GM12878 (cell line): Measurements from ENCODE around the gene GANAB. TPM values are rescaled to one million over a fixed set of nuclear protein-coding genes. Genes with fewer than 3 reads are reported as not detected.

Source experiments
- BMI1 ChIP-seq: fragments of 450-650 bp; IDR thresholded peaks from 2 replicates; pipeline ENCODE4 v1.6.1; 2016; ENCODE audit warnings: mild to moderate bottlenecking, moderate library complexity, borderline replicate concordance
- GATAD2B ChIP-seq: fragments of 450-650 bp; conservative IDR thresholded peaks from 2 replicates; pipeline ENCODE4 v1.6.1; 2017; ENCODE audit warnings: low read depth, mild to moderate bottlenecking, moderate library complexity
- KLF5 ChIP-seq: fragments of 450-650 bp; IDR thresholded peaks from 2 replicates; pipeline ENCODE4 v1.6.1; 2014; ENCODE audit warnings: mild to moderate bottlenecking; ENCODE audit not compliant: partially characterized antibody
- NR2C2 ChIP-seq: IDR thresholded peaks from 2 replicates; pipeline ENCODE4 v1.6.1; 2011; ENCODE audit warnings: borderline replicate concordance, low read depth; ENCODE audit not compliant: control insufficient read depth, insufficient read length
- POU2F2 ChIP-seq: IDR thresholded peaks from 3 replicates; pipeline ENCODE4 v1.6.1; 2011; ENCODE audit warnings: low read depth, mild to moderate bottlenecking, low read length, borderline replicate concordance
- RAD51 ChIP-seq: fragments of 450-650 bp; IDR thresholded peaks from 2 replicates; pipeline ENCODE4 v1.6.1; 2016; ENCODE audit warnings: moderate library complexity, mild to moderate bottlenecking, inconsistent platforms
- SRF ChIP-seq, 2 experiments: IDR thresholded peaks; 2 replicates each; pipeline ENCODE4 v1.6.1; 2011; ENCODE audit warnings: low read depth in 2 of 2, low read length in 2 of 2, mild to moderate bottlenecking in 1 of 2, moderate library complexity in 1 of 2
- STAT1 ChIP-seq: fragments of 450-650 bp; conservative IDR thresholded peaks from 2 replicates; pipeline ENCODE4 v1.6.1; 2014; ENCODE audit warnings: antibody characterized with exemption, mild to moderate bottlenecking
- TCF7 ChIP-seq: IDR thresholded peaks from 2 replicates; pipeline ENCODE4 v1.6.1; 2014; ENCODE audit warnings: antibody characterized with exemption, borderline replicate concordance
- ZNF274 ChIP-seq: IDR thresholded peaks from one replicate; pipeline ENCODE4 v1.8.0; 2011; ENCODE audit not compliant: insufficient read length, insufficient read depth
- polyA plus RNA-seq, 11 experiments: library from polyadenylated mRNA; depleted of rRNA in 4 of 11; unstranded in 6 of 11; stranded (reverse) in 5 of 11; fragments of >200 nt; fragmentation: Nextera tagmentation in 4 of 11; fragmentation: Illumina TruSeq in 1 of 11; extraction: Ambion mirVana in 4 of 11; extraction: Trizol in 1 of 11; gene quantifications; 1 replicate in 1 of 11; 2 replicates in 10 of 11; pipeline versions ENCODE4 v1.2.1 to v1.2.3, GENCODE V29; 2011 to 2016; ENCODE audit warnings: inconsistent platforms in 2 of 11, missing spikeins in 2 of 11, low read depth in 1 of 11
- total RNA-seq, 4 experiments: library from RNA; depleted of rRNA in 3 of 4; stranded (reverse); fragments of >200 nt in 3 of 4; fragmentation: Illumina TruSeq in 1 of 4; extraction: Trizol in 1 of 4; gene quantifications; 2 replicates each; pipeline versions ENCODE4 v1.2.1 to v1.2.3, GENCODE V29; 2013 to 2021
- TF ChIP-seq, protein P1 (sequence below): fragments of 150-350 bp; IDR thresholded peaks from 2 replicates; pipeline ENCODE4 v1.6.1; 2014; ENCODE audit warnings: mild to moderate bottlenecking, low read depth, low read length
- TF ChIP-seq, protein P2 (sequence below): fragments of 150-350 bp; IDR thresholded peaks from 2 replicates; pipeline ENCODE4 v1.6.1; 2016; ENCODE audit warnings: low read depth, low read length
- TF ChIP-seq, protein P3 (sequence below): fragments of 450-650 bp; IDR thresholded peaks from 2 replicates; pipeline ENCODE4 v1.6.1; 2016; ENCODE audit warnings: mild to moderate bottlenecking, moderate library complexity, borderline replicate concordance
- TF ChIP-seq, protein P4 (sequence below): fragments of 450-650 bp; IDR thresholded peaks from 2 replicates; pipeline ENCODE4 v1.6.1; 2017; ENCODE audit warnings: mild to moderate bottlenecking, moderate library complexity

The GANAB gene
- total and polyA plus RNA-seq, 10 of the 15 experiments (the other 5 are each of a cell fraction or from before 2014, with no cell fraction given) = 4.5 to 175 (median 102) TPM

DNA sequence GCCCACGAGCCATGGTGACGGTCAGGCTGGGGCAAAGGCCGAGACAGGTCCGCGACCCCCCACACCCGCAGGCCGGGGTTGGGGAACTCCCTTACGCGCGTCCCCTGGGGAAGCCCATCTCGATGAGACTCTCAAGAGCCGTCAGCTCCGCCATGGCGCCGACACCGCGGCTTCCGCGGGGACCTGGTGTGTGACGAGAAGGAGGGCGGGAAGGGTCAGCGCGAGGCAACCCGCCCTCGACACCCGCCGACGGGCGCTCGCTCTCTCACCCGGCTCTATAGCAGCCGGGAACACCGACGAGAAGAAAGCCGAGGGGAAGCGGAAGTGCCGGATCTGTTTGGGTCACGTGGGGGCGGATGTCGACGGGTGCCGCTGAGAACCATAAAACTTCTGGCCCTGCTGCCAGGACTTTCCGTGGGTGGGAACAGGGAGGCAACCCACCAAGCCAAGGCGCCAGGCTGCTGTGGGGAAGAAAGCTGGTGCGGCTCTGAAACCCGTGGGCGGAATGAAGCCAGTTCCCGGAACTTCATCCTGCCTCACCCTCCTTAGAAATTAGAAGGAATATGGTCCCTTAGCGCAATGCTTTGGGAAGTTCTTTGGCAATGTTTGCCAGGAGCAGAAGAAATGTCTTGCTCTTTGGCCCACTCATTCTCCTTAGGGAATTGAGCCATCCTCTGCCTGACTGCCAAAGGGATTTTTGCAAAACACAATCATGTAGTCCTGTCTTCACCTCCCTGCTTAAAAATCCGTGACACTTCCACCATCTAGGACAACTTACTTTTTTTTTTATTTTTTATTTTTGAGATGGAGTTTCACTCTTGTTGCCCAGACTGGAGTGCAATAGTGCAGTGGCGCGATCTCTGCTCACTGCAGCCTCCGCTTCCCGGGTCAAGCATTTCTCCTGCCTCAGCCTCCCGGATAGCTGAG is 32.6 kb upstream of the GANAB start, which contains the start of gene UBXN1 (continued):
- TF ChIP-seq, protein P1, sequence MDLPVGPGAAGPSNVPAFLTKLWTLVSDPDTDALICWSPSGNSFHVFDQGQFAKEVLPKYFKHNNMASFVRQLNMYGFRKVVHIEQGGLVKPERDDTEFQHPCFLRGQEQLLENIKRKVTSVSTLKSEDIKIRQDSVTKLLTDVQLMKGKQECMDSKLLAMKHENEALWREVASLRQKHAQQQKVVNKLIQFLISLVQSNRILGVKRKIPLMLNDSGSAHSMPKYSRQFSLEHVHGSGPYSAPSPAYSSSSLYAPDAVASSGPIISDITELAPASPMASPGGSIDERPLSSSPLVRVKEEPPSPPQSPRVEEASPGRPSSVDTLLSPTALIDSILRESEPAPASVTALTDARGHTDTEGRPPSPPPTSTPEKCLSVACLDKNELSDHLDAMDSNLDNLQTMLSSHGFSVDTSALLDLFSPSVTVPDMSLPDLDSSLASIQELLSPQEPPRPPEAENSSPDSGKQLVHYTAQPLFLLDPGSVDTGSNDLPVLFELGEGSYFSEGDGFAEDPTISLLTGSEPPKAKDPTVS = no peak
- TF ChIP-seq, protein P2, sequence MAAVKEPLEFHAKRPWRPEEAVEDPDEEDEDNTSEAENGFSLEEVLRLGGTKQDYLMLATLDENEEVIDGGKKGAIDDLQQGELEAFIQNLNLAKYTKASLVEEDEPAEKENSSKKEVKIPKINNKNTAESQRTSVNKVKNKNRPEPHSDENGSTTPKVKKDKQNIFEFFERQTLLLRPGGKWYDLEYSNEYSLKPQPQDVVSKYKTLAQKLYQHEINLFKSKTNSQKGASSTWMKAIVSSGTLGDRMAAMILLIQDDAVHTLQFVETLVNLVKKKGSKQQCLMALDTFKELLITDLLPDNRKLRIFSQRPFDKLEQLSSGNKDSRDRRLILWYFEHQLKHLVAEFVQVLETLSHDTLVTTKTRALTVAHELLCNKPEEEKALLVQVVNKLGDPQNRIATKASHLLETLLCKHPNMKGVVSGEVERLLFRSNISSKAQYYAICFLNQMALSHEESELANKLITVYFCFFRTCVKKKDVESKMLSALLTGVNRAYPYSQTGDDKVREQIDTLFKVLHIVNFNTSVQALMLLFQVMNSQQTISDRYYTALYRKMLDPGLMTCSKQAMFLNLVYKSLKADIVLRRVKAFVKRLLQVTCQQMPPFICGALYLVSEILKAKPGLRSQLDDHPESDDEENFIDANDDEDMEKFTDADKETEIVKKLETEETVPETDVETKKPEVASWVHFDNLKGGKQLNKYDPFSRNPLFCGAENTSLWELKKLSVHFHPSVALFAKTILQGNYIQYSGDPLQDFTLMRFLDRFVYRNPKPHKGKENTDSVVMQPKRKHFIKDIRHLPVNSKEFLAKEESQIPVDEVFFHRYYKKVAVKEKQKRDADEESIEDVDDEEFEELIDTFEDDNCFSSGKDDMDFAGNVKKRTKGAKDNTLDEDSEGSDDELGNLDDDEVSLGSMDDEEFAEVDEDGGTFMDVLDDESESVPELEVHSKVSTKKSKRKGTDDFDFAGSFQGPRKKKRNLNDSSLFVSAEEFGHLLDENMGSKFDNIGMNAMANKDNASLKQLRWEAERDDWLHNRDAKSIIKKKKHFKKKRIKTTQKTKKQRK = no peak
- TF ChIP-seq STAT1 (peak; percentile 76; the same call in 1 of the 2 replicates), RAD51 (peak; percentile 96), BMI1 (no peak), TCF7 (no peak), ZNF274 (no peak), GATAD2B (peak; percentile 64; the same call in 1 of the 2 replicates), NR2C2 (no peak), SRF (IDR thresholded peaks at IDR 0.05; ENCODE audit: low read depth in 2 of 2, low read length in 2 of 2) (no peak), POU2F2 (peak; percentile 75), KLF5 (peak; percentile 80)
- TF ChIP-seq, protein P3, sequence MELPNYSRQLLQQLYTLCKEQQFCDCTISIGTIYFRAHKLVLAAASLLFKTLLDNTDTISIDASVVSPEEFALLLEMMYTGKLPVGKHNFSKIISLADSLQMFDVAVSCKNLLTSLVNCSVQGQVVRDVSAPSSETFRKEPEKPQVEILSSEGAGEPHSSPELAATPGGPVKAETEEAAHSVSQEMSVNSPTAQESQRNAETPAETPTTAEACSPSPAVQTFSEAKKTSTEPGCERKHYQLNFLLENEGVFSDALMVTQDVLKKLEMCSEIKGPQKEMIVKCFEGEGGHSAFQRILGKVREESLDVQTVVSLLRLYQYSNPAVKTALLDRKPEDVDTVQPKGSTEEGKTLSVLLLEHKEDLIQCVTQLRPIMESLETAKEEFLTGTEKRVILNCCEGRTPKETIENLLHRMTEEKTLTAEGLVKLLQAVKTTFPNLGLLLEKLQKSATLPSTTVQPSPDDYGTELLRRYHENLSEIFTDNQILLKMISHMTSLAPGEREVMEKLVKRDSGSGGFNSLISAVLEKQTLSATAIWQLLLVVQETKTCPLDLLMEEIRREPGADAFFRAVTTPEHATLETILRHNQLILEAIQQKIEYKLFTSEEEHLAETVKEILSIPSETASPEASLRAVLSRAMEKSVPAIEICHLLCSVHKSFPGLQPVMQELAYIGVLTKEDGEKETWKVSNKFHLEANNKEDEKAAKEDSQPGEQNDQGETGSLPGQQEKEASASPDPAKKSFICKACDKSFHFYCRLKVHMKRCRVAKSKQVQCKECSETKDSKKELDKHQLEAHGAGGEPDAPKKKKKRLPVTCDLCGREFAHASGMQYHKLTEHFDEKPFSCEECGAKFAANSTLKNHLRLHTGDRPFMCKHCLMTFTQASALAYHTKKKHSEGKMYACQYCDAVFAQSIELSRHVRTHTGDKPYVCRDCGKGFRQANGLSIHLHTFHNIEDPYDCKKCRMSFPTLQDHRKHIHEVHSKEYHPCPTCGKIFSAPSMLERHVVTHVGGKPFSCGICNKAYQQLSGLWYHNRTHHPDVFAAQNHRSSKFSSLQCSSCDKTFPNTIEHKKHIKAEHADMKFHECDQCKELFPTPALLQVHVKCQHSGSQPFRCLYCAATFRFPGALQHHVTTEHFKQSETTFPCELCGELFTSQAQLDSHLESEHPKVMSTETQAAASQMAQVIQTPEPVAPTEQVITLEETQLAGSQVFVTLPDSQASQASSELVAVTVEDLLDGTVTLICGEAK = peak; percentile 92
- TF ChIP-seq, protein P4, sequence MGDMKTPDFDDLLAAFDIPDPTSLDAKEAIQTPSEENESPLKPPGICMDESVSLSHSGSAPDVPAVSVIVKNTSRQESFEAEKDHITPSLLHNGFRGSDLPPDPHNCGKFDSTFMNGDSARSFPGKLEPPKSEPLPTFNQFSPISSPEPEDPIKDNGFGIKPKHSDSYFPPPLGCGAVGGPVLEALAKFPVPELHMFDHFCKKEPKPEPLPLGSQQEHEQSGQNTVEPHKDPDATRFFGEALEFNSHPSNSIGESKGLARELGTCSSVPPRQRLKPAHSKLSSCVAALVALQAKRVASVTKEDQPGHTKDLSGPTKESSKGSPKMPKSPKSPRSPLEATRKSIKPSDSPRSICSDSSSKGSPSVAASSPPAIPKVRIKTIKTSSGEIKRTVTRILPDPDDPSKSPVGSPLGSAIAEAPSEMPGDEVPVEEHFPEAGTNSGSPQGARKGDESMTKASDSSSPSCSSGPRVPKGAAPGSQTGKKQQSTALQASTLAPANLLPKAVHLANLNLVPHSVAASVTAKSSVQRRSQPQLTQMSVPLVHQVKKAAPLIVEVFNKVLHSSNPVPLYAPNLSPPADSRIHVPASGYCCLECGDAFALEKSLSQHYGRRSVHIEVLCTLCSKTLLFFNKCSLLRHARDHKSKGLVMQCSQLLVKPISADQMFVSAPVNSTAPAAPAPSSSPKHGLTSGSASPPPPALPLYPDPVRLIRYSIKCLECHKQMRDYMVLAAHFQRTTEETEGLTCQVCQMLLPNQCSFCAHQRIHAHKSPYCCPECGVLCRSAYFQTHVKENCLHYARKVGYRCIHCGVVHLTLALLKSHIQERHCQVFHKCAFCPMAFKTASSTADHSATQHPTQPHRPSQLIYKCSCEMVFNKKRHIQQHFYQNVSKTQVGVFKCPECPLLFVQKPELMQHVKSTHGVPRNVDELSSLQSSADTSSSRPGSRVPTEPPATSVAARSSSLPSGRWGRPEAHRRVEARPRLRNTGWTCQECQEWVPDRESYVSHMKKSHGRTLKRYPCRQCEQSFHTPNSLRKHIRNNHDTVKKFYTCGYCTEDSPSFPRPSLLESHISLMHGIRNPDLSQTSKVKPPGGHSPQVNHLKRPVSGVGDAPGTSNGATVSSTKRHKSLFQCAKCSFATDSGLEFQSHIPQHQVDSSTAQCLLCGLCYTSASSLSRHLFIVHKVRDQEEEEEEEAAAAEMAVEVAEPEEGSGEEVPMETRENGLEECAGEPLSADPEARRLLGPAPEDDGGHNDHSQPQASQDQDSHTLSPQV = no peak
